Forelimb muscle (tissue), 1 donor: ENCODE data around the gene DCLRE1B. TPM values are rescaled to one million over a fixed set of nuclear protein-coding genes. Genes with fewer than 3 reads are reported as not detected.
"Not testable (repeated sequence)": the region's sequence is repeated elsewhere in the genome, so short reads cannot be mapped to it uniquely, and the experiment has no call there.

Experiments used
- DNase-seq: peaks from one replicate; pipeline ENCODE4 v3.0.0-alpha.2; 2013; ENCODE audit warnings: low read depth
- polyA plus RNA-seq: library from polyadenylated mRNA; unstranded; fragments of 120-200 nt; gene quantifications from one replicate; pipeline ENCODE4 v1.2.1, GENCODE V29; 2013; ENCODE audit not compliant: insufficient read length

Gene DCLRE1B
- polyA plus RNA-seq, 1 donor: 5.6 TPM

DNA sequence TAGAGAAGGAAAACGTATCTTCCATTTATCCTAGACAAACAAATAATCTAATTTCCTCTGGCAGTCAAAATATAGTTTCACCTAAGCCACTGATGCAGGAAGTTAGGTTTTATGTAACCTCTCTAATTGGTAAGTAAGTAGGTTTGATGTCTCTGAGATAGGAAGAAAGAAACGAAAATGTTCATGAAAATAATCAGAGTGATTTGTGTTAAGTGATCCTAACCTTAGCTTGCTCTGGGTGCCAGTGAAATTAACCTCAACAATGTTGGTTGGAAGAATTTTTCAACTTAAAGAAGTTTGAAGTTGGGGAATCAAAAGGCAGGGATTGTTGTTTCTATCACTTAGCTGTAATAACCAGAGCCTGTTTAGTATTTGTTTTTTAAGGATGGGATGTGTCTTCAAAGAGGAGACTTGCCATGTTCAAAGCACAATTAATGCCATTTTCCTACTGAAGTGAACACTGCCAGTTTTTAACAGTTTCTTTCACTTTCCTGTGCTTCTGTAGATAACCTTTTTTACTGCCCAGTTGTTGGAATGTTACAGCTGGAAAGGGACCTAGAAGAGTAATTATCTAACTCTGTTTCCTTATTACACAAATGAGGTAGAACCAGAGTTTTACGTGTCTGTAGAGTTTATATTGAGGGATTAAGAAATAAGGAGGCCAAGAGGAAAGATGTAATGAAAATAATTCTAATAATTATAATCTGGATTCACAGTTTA, 42.4 kb downstream of the DCLRE1B start:
- no peak for DNase-seq

DNA sequence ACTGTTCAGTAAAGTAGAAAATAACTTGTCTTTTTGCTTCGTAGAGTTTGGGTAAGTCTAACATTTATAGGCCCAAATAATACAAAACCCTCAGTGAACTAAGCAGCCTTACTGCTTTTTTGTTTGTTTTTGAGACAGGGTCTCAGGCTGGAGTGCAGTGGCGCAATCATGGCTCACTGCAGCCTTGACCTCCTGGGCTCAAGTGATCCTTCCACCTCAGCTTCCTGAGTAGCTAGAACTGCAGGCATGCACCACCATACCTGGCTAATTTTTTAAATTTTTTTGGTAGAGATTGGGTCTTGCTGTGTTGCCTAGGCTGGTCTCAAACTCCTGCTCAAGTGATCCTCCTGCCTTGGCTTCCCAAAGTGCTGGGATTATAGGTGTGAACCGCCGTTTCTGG, 43.0 kb downstream of the DCLRE1B start:
- DNase-seq: not testable (repeated sequence)

DNA sequence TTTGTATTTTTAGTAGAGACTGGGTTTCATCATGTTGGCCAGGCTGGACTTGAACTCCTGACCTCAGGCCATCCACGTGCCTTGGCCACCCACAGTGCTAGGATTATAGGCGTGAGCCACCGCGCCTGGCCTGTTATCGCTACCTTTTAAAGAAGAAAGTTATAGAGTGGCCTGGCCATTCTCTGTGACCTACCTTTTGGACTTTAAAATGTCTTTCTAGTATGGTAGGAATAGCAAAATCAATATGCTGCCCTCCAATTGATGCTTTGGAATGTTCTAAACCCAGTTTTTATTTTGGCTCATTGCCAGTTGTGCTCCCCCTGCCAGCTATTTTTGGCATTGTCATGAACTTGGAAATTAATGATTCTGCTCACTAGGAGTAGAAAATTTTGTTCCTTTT, 43.9 kb downstream of the DCLRE1B start:
- no peak for DNase-seq

DNA sequence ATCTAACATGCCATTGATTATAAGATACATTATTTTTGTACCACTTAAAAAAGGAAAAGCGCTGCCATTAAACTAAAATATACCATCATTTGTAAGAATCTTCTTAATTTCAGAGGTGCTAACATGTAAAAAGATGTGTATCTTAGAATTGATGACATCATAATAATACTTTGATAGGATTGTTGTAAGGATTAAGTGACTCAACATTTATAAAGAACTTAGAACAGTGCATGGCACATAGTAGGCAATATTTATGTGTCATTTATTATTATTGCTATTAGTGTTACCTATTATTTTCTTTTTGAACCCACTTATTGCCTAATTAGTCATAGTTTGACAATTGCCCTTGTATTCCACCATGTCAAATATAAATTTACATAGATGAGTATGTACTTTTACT, 45.8 kb downstream of the DCLRE1B start:
- no peak for DNase-seq

DNA sequence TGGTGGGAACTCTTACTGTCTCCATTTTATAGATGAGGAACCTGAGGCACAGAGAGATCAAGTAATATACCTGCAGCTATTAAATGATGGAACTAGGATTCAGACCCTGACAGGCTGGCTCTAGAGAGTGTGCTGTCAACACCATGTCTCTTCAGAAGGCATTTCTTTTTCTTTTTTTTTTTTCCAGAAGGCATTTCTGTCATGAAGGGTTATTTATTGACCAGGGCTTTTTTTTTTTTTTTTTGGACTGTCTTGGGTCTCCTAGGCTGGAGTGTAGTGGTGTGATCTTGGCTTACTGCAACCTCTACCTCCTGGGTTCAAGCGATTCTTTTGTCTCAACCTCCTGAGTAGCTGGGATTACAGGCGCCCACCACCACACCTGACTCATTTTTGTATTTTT, 46.6 kb downstream of the DCLRE1B start:
- DNase-seq: no peak

DNA sequence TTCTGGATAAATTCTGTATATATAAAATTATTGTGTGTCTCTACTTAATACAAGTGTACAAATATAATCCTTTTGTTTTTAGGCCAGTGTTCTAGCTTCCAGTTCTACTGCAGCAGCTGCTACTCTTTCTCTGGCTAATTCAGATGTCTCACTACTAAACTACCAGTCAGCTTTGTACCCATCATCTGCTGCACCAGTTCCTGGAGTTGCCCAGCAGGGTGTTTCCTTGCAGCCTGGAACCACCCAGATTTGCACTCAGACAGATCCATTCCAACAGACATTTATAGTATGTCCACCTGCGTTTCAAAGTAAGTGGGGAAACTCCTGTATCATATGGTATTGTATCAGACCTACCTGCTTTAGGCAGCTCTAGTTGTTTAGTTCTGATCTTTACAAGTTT, 52.9 kb downstream of the DCLRE1B start:
- DNase-seq: no peak

DNA sequence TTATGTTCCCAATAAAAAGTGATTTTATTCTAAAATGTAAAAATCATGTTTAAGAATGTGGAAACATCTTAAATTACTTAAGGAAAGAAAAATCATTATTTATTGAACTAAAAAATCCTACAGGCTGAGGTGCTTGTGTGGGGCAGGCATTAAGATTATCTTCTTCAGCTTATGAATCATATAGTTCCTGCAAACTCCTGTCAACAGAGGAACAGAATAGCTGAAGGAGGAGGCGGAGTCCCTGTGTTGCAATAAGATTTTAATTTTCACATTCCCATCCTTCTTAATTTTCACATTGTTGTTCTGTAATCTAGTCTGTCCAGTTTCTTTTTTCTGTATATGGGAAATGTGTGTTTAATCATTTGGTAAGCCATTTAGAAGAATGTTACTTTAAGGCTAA, 53.6 kb downstream of the DCLRE1B start:
- no peak for DNase-seq

DNA sequence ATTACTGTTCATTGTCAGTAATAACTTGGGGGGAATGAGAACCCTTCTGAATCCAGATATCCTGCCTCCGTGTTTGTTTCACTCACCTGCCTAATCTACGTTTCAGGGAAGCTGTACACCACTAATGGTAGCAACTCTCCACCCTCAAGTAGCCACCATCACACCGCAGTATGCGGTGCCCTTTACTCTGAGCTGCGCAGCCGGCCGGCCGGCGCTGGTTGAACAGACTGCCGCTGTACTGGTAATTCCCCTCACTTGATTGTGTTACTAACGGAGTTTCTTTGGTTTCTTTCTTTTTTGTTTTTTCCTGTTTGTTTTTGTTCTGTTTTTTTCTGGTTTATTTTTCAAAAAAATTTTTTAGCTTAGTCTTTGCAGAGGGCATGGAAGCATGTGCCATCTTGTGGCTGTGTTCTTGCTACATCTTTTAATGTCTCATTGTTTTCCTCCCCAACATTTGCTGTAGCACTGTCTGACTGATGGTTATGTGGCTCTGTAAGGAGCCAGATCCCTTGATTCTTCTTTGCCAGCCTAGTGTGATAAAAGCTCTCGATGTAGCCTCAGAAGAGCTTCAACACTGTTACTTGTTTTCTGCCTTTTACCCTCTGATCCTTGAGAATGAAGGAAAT, 58.3 kb downstream of the DCLRE1B start:
- DNase-seq: no peak

Other genes starting within 250 kb of the DCLRE1B start
- 13.8 TPM for gene PHTF1, start 145.8 kb upstream of the DCLRE1B start, polyA plus RNA-seq
- gene RSBN1, start 92.8 kb upstream of the DCLRE1B start, polyA plus RNA-seq: 12.9 TPM
- 0.46 TPM for gene PTPN22, start 33.6 kb upstream of the DCLRE1B start, polyA plus RNA-seq
- 0.59 TPM for gene BCL2L15, start 17.7 kb upstream of the DCLRE1B start, polyA plus RNA-seq
- 28.7 TPM for gene AP4B1, start 527 bp upstream of the DCLRE1B start, polyA plus RNA-seq
- 28.4 TPM for gene HIPK1, start 24.0 kb downstream of the DCLRE1B start, polyA plus RNA-seq
- 149 TPM for gene OLFML3, start 74.1 kb downstream of the DCLRE1B start, polyA plus RNA-seq
- 1.7 TPM for gene SYT6, start 248.5 kb downstream of the DCLRE1B start, polyA plus RNA-seq